A549 (cell line): ENCODE measurements around the gene CCDC88B. TPM values are rescaled to one million over a fixed set of nuclear protein-coding genes. Genes with fewer than 3 reads are reported as not detected.

ENCODE experiments used
- ATAC-seq, 2 experiments: fragments of 200-7000 bp in 1 of 2; fragments of >200 bp in 1 of 2; cut with Nextera tagmentation in 1 of 2; cut with Tn5 transposase in 1 of 2; 3 replicates each; pipeline versions ENCODE4 v1.8.0 to v1.9.1; 2018 to 2020; ENCODE audit warnings: mild to moderate bottlenecking in 1 of 2, moderate library complexity in 1 of 2
- CTCF ChIA-PET: fragments of 300-600 bp; sonication (Branson Sonifier 250); formaldehyde crosslinking; extraction: SDS; loops from one replicate; lab custom pipeline; 2021; ENCODE audit warnings: antibody characterized with exemption, inconsistent platforms; lab: Yijun Ruan, JAX
- POLR2A ChIA-PET: fragments of 350-600 bp; formaldehyde crosslinking; extraction: SDS; loops from one replicate; lab custom pipeline; 2021; ENCODE audit warnings: antibody characterized with exemption, inconsistent platforms; lab: Yijun Ruan, JAX
- DNase-seq, 2 experiments: peaks; one replicate each; pipeline versions ENCODE4 v3.0.0 to v3.0.0-alpha.2; 2011 to 2016; ENCODE audit warnings: low read depth in 1 of 2, low spot score in 1 of 2
- FAIRE-seq: peaks from 2 replicates; lab custom pipeline; 2011; peaks lifted over from hg19 to GRCh38; lab: Jason Lieb, UNC
- H3K27ac ChIP-seq, 2 experiments: fragments of >200 bp; sonication (Bioruptor Twin); formaldehyde crosslinking; 3 replicates each; pipeline ENCODE4 v1.5.1; 2016 to 2017
- H3K4me1 ChIP-seq: fragments of >200 bp; sonication (Bioruptor Twin); formaldehyde crosslinking; 3 replicates; pipeline ENCODE4 v1.6.1; 2016
- H3K4me2 ChIP-seq: fragments of >200 bp; sonication (Bioruptor Twin); formaldehyde crosslinking; 3 replicates; pipeline ENCODE4 v1.6.1; 2016
- H3K4me3 ChIP-seq: fragments of >200 bp; sonication (Bioruptor Twin); formaldehyde crosslinking; 3 replicates; pipeline ENCODE4 v1.5.1; 2016
- H3K9me3 ChIP-seq: fragments of >200 bp; sonication (Bioruptor Twin); formaldehyde crosslinking; 3 replicates; pipeline ENCODE4 v1.6.1; 2016
- BCL3 ChIP-seq: fragments of >200 bp; sonication (Bioruptor Twin); formaldehyde crosslinking; IDR thresholded peaks from 3 replicates; pipeline ENCODE4 v1.6.1; 2016
- BHLHE40 ChIP-seq: IDR thresholded peaks from 2 replicates; pipeline ENCODE4 v1.6.1; 2012; ENCODE audit warnings: low read depth, low read length, inconsistent platforms
- CHD4 ChIP-seq: fragments of 200-600 bp; sonication (generic); IDR thresholded peaks from 2 replicates; pipeline ENCODE4 v1.6.1; 2016; ENCODE audit warnings: antibody characterized with exemption, mild to moderate bottlenecking, borderline replicate concordance
- CTCF ChIP-seq: fragments of >200 bp; sonication (Bioruptor Twin); formaldehyde crosslinking; IDR thresholded peaks from 3 replicates; pipeline ENCODE4 v1.5.1; 2016
- EP300 ChIP-seq, 2 experiments: fragments of >200 bp; sonication (Bioruptor Twin); formaldehyde crosslinking; IDR thresholded peaks; 2 replicates in 1 of 2; 3 replicates in 1 of 2; pipeline ENCODE4 v1.6.1; 2016 to 2017
- ESRRA ChIP-seq: fragments of 150-350 bp; IDR thresholded peaks from 2 replicates; pipeline ENCODE4 v1.6.1; 2014; ENCODE audit warnings: mild to moderate bottlenecking, low read length, borderline replicate concordance
- FOXS1 ChIP-seq: fragments of 250-450 bp; sonication (Bioruptor Pico); IDR thresholded peaks from 2 replicates; pipeline ENCODE4 v1.5.0; 2020; ENCODE audit warnings: mild to moderate bottlenecking, moderate library complexity
- GATA3 ChIP-seq: IDR thresholded peaks from 2 replicates; pipeline ENCODE4 v1.6.1; 2012; ENCODE audit warnings: borderline replicate concordance
- HES2 ChIP-seq: fragments of >200 bp; sonication (Bioruptor Twin); formaldehyde crosslinking; IDR thresholded peaks from 2 replicates; pipeline ENCODE4 v1.6.1; 2016
- HEYL ChIP-seq: fragments of 250-450 bp; sonication (Bioruptor Pico); IDR thresholded peaks from 2 replicates; pipeline ENCODE4 v1.8.0; 2021; ENCODE audit warnings: mild to moderate bottlenecking, moderate library complexity
- HMGXB4 ChIP-seq: fragments of 250-450 bp; sonication (Bioruptor Pico); IDR thresholded peaks from 2 replicates; pipeline ENCODE4 v1.5.0; 2021; ENCODE audit warnings: mild to moderate bottlenecking, moderate library complexity, borderline replicate concordance
- HOXB13 ChIP-seq: fragments of 250-450 bp; sonication (Bioruptor Pico); IDR thresholded peaks from 2 replicates; pipeline ENCODE4 v1.5.0; 2020; ENCODE audit warnings: low read depth, mild to moderate bottlenecking, moderate library complexity
- HOXB5 ChIP-seq: fragments of 250-450 bp; sonication (Bioruptor Pico); IDR thresholded peaks from 2 replicates; pipeline ENCODE4 v1.5.0; 2020; ENCODE audit warnings: mild to moderate bottlenecking, moderate library complexity
- JUN ChIP-seq, 2 experiments: fragments of >200 bp; sonication (Bioruptor Twin); formaldehyde crosslinking; IDR thresholded peaks; 2 replicates in 1 of 2; 3 replicates in 1 of 2; pipeline ENCODE4 v1.6.1; 2016 to 2017
- MAFK ChIP-seq: fragments of 450-650 bp; IDR thresholded peaks from 2 replicates; pipeline ENCODE4 v1.6.1; 2014; ENCODE audit not compliant: partially characterized antibody
- MYC ChIP-seq: IDR thresholded peaks from 2 replicates; pipeline ENCODE4 v1.6.1; 2012; ENCODE audit warnings: mild to moderate bottlenecking, inconsistent platforms, low read length, improper control_type of control experiment, borderline replicate concordance
- NPAS2 ChIP-seq: fragments of 250-450 bp; sonication (Bioruptor Pico); IDR thresholded peaks from 2 replicates; pipeline ENCODE4 v1.8.0; 2022; ENCODE audit warnings: mild to moderate bottlenecking, moderate library complexity, borderline replicate concordance
- NR3C1 ChIP-seq: fragments of >200 bp; sonication (Bioruptor Twin); formaldehyde crosslinking; IDR thresholded peaks from 3 replicates; pipeline ENCODE4 v1.6.1; 2017
- PHF8 ChIP-seq: fragments of 200-600 bp; sonication (generic); IDR thresholded peaks from 2 replicates; pipeline ENCODE4 v1.6.1; 2016; ENCODE audit warnings: low read depth, mild to moderate bottlenecking, antibody characterized with exemption, moderate library complexity, borderline replicate concordance
- POLR2A ChIP-seq: IDR thresholded peaks from 2 replicates; pipeline ENCODE4 v1.6.1; 2012; ENCODE audit warnings: mild to moderate bottlenecking, low read length
- RARB ChIP-seq: fragments of 250-450 bp; sonication (Bioruptor Pico); IDR thresholded peaks from 2 replicates; pipeline ENCODE4 v1.8.0; 2021; ENCODE audit warnings: mild to moderate bottlenecking, moderate library complexity
- RCOR1 ChIP-seq: fragments of 150-350 bp; IDR thresholded peaks from 2 replicates; pipeline ENCODE4 v1.6.1; 2014; ENCODE audit warnings: antibody characterized with exemption, low read length, low read depth
- RNF2 ChIP-seq: fragments of 200-600 bp; sonication (generic); IDR thresholded peaks from 2 replicates; pipeline ENCODE4 v1.6.1; 2016; ENCODE audit warnings: low read depth, mild to moderate bottlenecking, antibody characterized with exemption, moderate library complexity, borderline replicate concordance
- SMC3 ChIP-seq: fragments of >200 bp; sonication (Bioruptor Twin); formaldehyde crosslinking; IDR thresholded peaks from 3 replicates; pipeline ENCODE4 v1.6.1; 2018; ENCODE audit warnings: inconsistent platforms
- SREBF2 ChIP-seq: fragments of 450-650 bp; IDR thresholded peaks from 2 replicates; pipeline ENCODE4 v1.6.1; 2014; ENCODE audit warnings: mild to moderate bottlenecking, moderate library complexity
- TP53 ChIP-seq: fragments of 250-450 bp; sonication (Bioruptor Pico); IDR thresholded peaks from 2 replicates; pipeline ENCODE4 v1.5.0; 2021; ENCODE audit warnings: mild to moderate bottlenecking, moderate library complexity
- USF2 ChIP-seq: fragments of 450-650 bp; IDR thresholded peaks from 2 replicates; pipeline ENCODE4 v1.6.1; 2014; ENCODE audit warnings: antibody characterized with exemption
- ZC3H11A ChIP-seq: fragments of 450-650 bp; IDR thresholded peaks from 2 replicates; pipeline ENCODE4 v1.6.1; 2014; ENCODE audit warnings: antibody characterized with exemption, mild to moderate bottlenecking
- ZNF302 ChIP-seq: fragments of 250-450 bp; sonication (Bioruptor Pico); IDR thresholded peaks from 2 replicates; pipeline ENCODE4 v1.9.0; 2021; ENCODE audit warnings: inconsistent platforms, mild to moderate bottlenecking, moderate library complexity
- WGBS: methylation state at CpG from one replicate; pipeline ENCODE4 v1.1.6; 2017; ENCODE audit errors: missing lambda C conversion rate; 5-methylcytosine and 5-hydroxymethylcytosine counted together
- polyA plus RNA-seq, 4 experiments: library from polyadenylated mRNA; depleted of rRNA in 3 of 4; stranded (reverse); fragments of >200 nt; fragmentation: RNase III in 1 of 4; extraction: RNeasy Plus Mini Kit Qiagen cat#74134 plus additional on column Dnase treatment in 1 of 4; gene quantifications; 2 replicates in 3 of 4; 3 replicates in 1 of 4; pipeline ENCODE4 v1.2.3, GENCODE V29; 2011 to 2017

The CCDC88B gene
- polyA plus RNA-seq, 2 of the 4 experiments (the other 2 are of a cell fraction): 4.8 to 8.8 TPM

- Histone ChIP-seq H3K9me3 (no peaks in the 10 kb centered on the region; the same call in 2 of the 3 replicates), H3K4me1 (peaks cover 7% of the 10 kb centered on the region; the same call in 1 of the 3 replicates), H3K27ac (no peak overlapping the region), H3K4me2 (no peak overlapping the region), H3K4me3 (no peak overlapping the region)
- 43% methylated on average over 2 of the region's 2 CpGs for WGBS
- ATAC-seq (no peak), FAIRE-seq (no peak), DNase-seq (no peak)
- ChIA-PET CTCF (interaction anchor here (0.6 to 1.8 kb wide), 7 partner anchors 14 to 263 kb away, joined by 3 to 6 read pairs (median 4); no protein-coding TSS in a partner anchor), POLR2A (no interaction called here)
- TF ChIP-seq HOXB5 (CRISPR knock-in tag) (no peak), SMC3 (no peak), RARB (no peak)
Measured at GRCh38 chr11:64389851-64390250, 49.8 kb downstream of the CCDC88B start.

GRCh38 chr11:64390558-64390957 lies 50.6 kb downstream of the CCDC88B start:
- H3K4me2 ChIP-seq: no peak overlapping the region
- 79% methylated on average over 3 of the region's 3 CpGs for WGBS
- FAIRE-seq: no peak
- H3K4me3 ChIP-seq: no peak overlapping the region
- ATAC-seq: no peak
- POLR2A ChIA-PET: no interaction called here
- no peaks in the 10 kb centered on the region; the same call in 2 of the 3 replicates for H3K9me3 ChIP-seq
- no peak for DNase-seq
- no peak overlapping the region for H3K27ac ChIP-seq
- no peak for TF ChIP-seq PHF8
- no peak for TF ChIP-seq MYC
- no peak for TF ChIP-seq CHD4
- no peak for TF ChIP-seq SMC3
- TF ChIP-seq CTCF: no peak
- TF ChIP-seq USF2: no peak
- TF ChIP-seq ZC3H11A: no peak
- no peak for TF ChIP-seq RARB
- no peak for TF ChIP-seq NPAS2
- no peak for TF ChIP-seq RNF2
- TF ChIP-seq ESRRA: no peak
- TF ChIP-seq HOXB13 (CRISPR knock-in tag): no peak
- TF ChIP-seq FOXS1 (CRISPR knock-in tag): no peak
- TF ChIP-seq GATA3: no peak
- TF ChIP-seq BHLHE40: no peak
- TF ChIP-seq HEYL (CRISPR knock-in tag): no peak
- no peak for TF ChIP-seq RCOR1
- TF ChIP-seq NR3C1: no peak
- CTCF ChIA-PET: interaction anchor here (1.1 to 1.8 kb wide), 5 partner anchors 15 to 263 kb away, joined by 3 to 6 read pairs (median 4); no protein-coding TSS in a partner anchor
- peaks cover 7% of the 10 kb centered on the region; the same call in 1 of the 3 replicates for H3K4me1 ChIP-seq

- ATAC-seq: no peak
- FAIRE-seq: no peak
- Histone ChIP-seq H3K27ac (no peak overlapping the region), H3K4me3 (no peak overlapping the region), H3K4me2 (no peak overlapping the region), H3K9me3 (no peaks in the 10 kb centered on the region; the same call in 2 of the 3 replicates), H3K4me1 (no peaks in the 10 kb centered on the region)
- CTCF ChIA-PET: interaction anchor here (1.1 kb wide), 1 partner anchor 37 kb away, joined by 3 read pairs; no protein-coding TSS in a partner anchor
- 92% methylated on average over 3 of the region's 3 CpGs for WGBS
- POLR2A ChIA-PET: no interaction called here
- no peak for DNase-seq
- no peak for TF ChIP-seq GATA3
- TF ChIP-seq BCL3: no peak
- TF ChIP-seq MAFK: no peak
- no peak for TF ChIP-seq ZNF302 (CRISPR knock-in tag)
- no peak for TF ChIP-seq TP53 (CRISPR knock-in tag)
- no peak for TF ChIP-seq POLR2A
- no peak for TF ChIP-seq EP300 (IDR thresholded peaks at IDR 0.05)
- no peak for TF ChIP-seq SREBF2
- no peak for TF ChIP-seq FOXS1 (CRISPR knock-in tag)
- no peak for TF ChIP-seq HES2
- TF ChIP-seq PHF8: no peak
- TF ChIP-seq CHD4: no peak
- TF ChIP-seq ZC3H11A: no peak
- no peak for TF ChIP-seq RARB
- TF ChIP-seq HMGXB4 (CRISPR knock-in tag): no peak
- no peak for TF ChIP-seq JUN (IDR thresholded peaks at IDR 0.05)
- no peak for TF ChIP-seq MYC
Measured at GRCh38 chr11:64391839-64392238, 51.8 kb downstream of the CCDC88B start.
